Measurements from ENCODE around the gene CEL.
"Not testable (repeated sequence)": the region's sequence is repeated elsewhere in the genome, so short reads cannot be mapped to it uniquely, and the experiment has no call there.

CEL gene

DNA sequence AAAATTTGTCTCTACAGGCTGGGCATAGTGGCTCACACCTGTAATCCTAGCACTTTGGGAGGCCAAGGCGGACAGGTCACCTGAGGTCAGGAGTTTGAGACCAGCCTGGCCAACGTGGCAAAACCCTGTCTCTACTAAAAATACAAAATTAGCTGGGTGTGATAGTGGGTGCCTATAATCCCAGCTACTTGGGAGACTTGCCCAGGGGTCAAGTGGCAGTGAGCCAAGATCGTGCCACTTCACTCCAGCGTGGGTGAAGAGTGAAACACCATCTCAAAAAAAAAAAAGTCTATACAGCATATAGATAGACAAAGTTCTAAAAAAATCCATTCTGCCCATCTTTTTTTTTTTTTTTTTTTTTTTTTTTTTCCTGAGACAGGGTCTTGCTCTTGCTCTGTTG lies 32.6 kb downstream of the CEL start:
- not testable (repeated sequence) for H3K4me1 ChIP-seq (ENCODE audit: control insufficient read depth, insufficient read depth, low read length); H3K9me3 ChIP-seq (ENCODE audit: control insufficient read depth, low read length); H3K36me3 ChIP-seq (ENCODE audit: control insufficient read depth, insufficient read depth, low read length); H3K4me3 ChIP-seq (ENCODE audit: low read length); H3K27me3 ChIP-seq (ENCODE audit: control insufficient read depth, insufficient read depth, low read length); H3K9ac ChIP-seq (ENCODE audit: low read length)

GRCh38 chr9:133094842-133095393 lies 33.1 kb downstream of the CEL start:
- Histone ChIP-seq H3K9ac (ENCODE audit: low read length) (no peak overlapping the region), H3K4me1 (ENCODE audit: control insufficient read depth, insufficient read depth, low read length) (no peaks in the 10 kb centered on the region), H3K4me3 (ENCODE audit: low read length) (no peak overlapping the region), H3K36me3 (ENCODE audit: control insufficient read depth, insufficient read depth, low read length) (peaks cover 10% of the 10 kb centered on the region), H3K9me3 (ENCODE audit: control insufficient read depth, low read length) (no peaks in the 10 kb centered on the region), H3K27me3 (ENCODE audit: control insufficient read depth, insufficient read depth, low read length) (no peaks in the 10 kb centered on the region)

DNA sequence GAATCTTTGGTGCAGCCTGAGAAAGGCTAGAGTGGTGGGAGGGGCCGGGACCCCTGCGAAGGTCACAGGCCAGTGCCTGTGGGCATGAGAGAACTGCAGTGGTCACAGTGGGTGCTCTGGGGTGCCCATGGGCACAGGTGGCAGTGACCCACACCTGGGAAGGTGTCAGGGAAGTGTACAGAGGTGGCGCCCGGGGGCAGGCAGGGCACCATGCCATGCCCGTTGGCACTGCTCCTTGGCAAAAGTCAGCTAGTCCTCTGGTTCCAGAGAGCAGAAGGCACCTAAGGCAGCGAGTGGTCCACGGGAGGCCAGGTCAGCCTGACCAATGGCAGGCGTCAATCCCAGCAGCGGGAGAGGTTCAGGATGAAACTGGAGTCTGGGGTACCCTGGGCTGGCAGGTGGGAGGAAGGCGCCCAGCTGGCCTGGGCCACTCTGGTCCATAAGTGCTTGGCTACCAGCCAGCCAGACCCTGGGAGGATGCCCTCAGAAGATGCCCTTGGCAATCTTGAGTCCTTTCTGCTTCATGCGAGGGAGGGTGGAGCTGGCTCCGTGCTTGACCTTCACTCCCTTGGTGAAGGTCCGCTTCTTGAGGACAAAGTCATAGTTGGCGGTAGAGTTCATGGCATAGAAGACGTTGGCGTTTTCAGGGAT lies 36.4 kb downstream of the CEL start:
- Histone ChIP-seq H3K36me3 (ENCODE audit: control insufficient read depth, insufficient read depth, low read length) (peaks cover 33% of the 10 kb centered on the region), H3K27me3 (ENCODE audit: control insufficient read depth, insufficient read depth, low read length) (no peaks in the 10 kb centered on the region), H3K9me3 (ENCODE audit: control insufficient read depth, low read length) (no peaks in the 10 kb centered on the region), H3K4me1 (ENCODE audit: control insufficient read depth, insufficient read depth, low read length) (peaks cover 3% of the 10 kb centered on the region), H3K9ac (ENCODE audit: low read length) (no peak overlapping the region), H3K4me3 (ENCODE audit: low read length) (no peak overlapping the region)

- H3K36me3 ChIP-seq (ENCODE audit: control insufficient read depth, insufficient read depth, low read length), result peaks cover 33% of the 10 kb centered on the region
- no peaks in the 10 kb centered on the region for H3K27me3 ChIP-seq (ENCODE audit: control insufficient read depth, insufficient read depth, low read length)
- no peaks in the 10 kb centered on the region for H3K9me3 ChIP-seq (ENCODE audit: control insufficient read depth, low read length)
- H3K9ac ChIP-seq (ENCODE audit: low read length), result no peak overlapping the region
- H3K4me3 ChIP-seq (ENCODE audit: low read length), result no peak overlapping the region
- peaks cover 9% of the 10 kb centered on the region for H3K4me1 ChIP-seq (ENCODE audit: control insufficient read depth, insufficient read depth, low read length)
These were observed 37.1 kb downstream of the CEL start for GRCh38 chr9:133098871-133099270.

GRCh38 chr9:133099726-133100505 lies 38.1 kb downstream of the CEL start:
- Histone ChIP-seq H3K36me3 (ENCODE audit: control insufficient read depth, insufficient read depth, low read length) (peaks cover 33% of the 10 kb centered on the region), H3K9me3 (ENCODE audit: control insufficient read depth, low read length) (no peaks in the 10 kb centered on the region)

GRCh38 chr9:133100506-133101355 lies 39.0 kb downstream of the CEL start:
- peaks cover 36% of the 10 kb centered on the region for H3K36me3 ChIP-seq (ENCODE audit: control insufficient read depth, insufficient read depth, low read length)

More at GRCh38 chr9:133099726-133100505, 38.1 kb downstream of the CEL start:
- H3K27me3 ChIP-seq (ENCODE audit: control insufficient read depth, insufficient read depth, low read length), result no peaks in the 10 kb centered on the region
- peaks cover 9% of the 10 kb centered on the region for H3K4me1 ChIP-seq (ENCODE audit: control insufficient read depth, insufficient read depth, low read length)
- H3K4me3 ChIP-seq (ENCODE audit: low read length), result no peak overlapping the region
- H3K9ac ChIP-seq (ENCODE audit: low read length), result no peak overlapping the region

DNA sequence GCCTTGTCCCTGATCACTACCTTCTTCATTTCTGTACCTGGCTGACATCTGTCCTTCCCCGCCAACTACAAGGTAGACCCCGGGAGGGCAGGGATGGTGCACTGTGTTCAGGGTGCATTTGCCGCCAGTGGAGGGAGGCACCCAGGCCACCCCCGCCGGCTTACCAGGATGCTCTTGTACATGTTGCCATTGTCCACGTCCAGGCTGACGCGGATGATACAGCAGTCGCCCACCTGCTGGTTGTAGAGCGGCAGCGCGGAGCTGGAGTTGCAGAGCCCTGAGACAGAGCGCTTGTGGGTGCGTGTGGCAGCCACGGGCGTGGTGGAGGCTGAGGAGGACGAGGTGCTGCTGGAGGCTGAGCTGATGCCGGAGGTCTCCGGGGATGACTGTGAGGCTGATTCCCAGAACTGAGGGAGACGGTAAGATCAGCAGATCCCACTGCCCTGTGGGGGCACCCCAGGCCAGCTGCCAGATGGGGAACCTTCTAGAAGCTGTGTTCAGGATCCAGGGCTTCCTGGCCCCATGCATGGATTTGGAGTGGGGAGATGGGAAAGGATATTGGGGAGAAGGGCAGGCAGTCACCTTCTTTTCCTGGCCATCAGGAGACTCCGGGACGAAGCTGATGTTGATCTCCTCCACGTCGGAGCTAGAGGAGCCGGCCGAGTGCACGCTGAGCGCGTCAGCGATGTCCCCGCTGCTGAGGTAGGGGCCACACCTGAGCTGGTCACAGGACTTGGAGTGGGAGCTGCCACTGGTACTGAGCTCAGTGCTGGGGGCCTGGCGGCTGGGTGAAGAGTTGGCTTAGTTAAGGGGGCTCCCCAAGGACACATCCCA lies 39.8 kb downstream of the CEL start:
- Histone ChIP-seq H3K9me3 (ENCODE audit: control insufficient read depth, low read length) (no peaks in the 10 kb centered on the region), H3K27me3 (ENCODE audit: control insufficient read depth, insufficient read depth, low read length) (no peaks in the 10 kb centered on the region), H3K36me3 (ENCODE audit: control insufficient read depth, insufficient read depth, low read length) (peaks cover 36% of the 10 kb centered on the region), H3K4me3 (ENCODE audit: low read length) (no peak overlapping the region), H3K9ac (ENCODE audit: low read length) (no peak overlapping the region), H3K4me1 (ENCODE audit: control insufficient read depth, insufficient read depth, low read length) (peaks cover 9% of the 10 kb centered on the region)

More at GRCh38 chr9:133100506-133101355, 39.0 kb downstream of the CEL start:
- Histone ChIP-seq H3K9me3 (ENCODE audit: control insufficient read depth, low read length) (no peaks in the 10 kb centered on the region), H3K4me1 (ENCODE audit: control insufficient read depth, insufficient read depth, low read length) (peaks cover 9% of the 10 kb centered on the region), H3K4me3 (ENCODE audit: low read length) (no peak overlapping the region), H3K27me3 (ENCODE audit: control insufficient read depth, insufficient read depth, low read length) (no peaks in the 10 kb centered on the region), H3K9ac (ENCODE audit: low read length) (no peak overlapping the region)

GRCh38 chr9:133102190-133103021 lies 40.6 kb downstream of the CEL start:
- Histone ChIP-seq H3K9ac (ENCODE audit: low read length) (no peak overlapping the region), H3K27me3 (ENCODE audit: control insufficient read depth, insufficient read depth, low read length) (no peaks in the 10 kb centered on the region), H3K4me3 (ENCODE audit: low read length) (no peak overlapping the region), H3K9me3 (ENCODE audit: control insufficient read depth, low read length) (no peaks in the 10 kb centered on the region), H3K36me3 (ENCODE audit: control insufficient read depth, insufficient read depth, low read length) (peaks cover 42% of the 10 kb centered on the region), H3K4me1 (ENCODE audit: control insufficient read depth, insufficient read depth, low read length) (peaks cover 9% of the 10 kb centered on the region)

DNA sequence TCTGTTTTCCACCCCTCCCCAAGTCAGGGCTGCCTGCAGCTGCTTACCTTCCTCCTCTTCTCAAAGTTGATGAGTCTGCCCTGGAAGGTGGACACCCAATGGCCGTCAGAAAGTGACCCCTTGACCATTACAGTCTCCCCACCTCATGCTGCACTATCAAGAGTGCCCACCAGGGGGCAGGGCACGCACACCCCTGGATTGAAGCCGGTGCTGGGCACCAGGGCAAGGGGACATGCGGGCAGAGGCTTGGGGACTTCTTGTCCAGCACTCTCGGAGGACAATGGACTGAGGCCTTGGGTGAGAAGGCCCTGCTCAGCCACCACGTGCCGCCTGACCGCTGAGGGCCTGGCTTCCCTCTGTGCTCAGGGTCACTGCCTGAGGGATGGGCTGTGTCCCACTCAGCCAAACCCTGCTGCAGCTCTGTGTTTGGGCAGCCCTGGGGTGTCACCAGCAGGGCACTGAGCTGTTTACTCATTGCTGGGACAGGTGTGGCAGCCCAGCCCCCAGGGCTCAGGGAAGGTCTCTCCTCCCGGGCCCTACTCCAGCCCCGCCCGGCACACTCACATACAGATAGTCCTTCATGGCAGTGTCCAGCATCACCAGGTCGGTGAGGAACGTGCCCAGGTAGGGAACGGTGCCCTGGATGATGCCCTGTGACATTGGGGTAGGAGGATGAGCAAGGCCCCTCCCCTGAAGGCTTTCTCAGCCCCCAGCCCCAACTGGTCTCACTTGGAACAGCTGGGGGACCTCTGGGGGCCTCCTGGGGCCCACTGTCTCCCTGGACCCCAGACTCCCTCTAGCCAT lies 41.6 kb downstream of the CEL start:
- Histone ChIP-seq H3K4me1 (ENCODE audit: control insufficient read depth, insufficient read depth, low read length) (peaks cover 9% of the 10 kb centered on the region), H3K9me3 (ENCODE audit: control insufficient read depth, low read length) (no peaks in the 10 kb centered on the region), H3K9ac (ENCODE audit: low read length) (no peak overlapping the region), H3K36me3 (ENCODE audit: control insufficient read depth, insufficient read depth, low read length) (peaks cover 42% of the 10 kb centered on the region), H3K4me3 (ENCODE audit: low read length) (no peak overlapping the region), H3K27me3 (ENCODE audit: control insufficient read depth, insufficient read depth, low read length) (no peaks in the 10 kb centered on the region)

DNA sequence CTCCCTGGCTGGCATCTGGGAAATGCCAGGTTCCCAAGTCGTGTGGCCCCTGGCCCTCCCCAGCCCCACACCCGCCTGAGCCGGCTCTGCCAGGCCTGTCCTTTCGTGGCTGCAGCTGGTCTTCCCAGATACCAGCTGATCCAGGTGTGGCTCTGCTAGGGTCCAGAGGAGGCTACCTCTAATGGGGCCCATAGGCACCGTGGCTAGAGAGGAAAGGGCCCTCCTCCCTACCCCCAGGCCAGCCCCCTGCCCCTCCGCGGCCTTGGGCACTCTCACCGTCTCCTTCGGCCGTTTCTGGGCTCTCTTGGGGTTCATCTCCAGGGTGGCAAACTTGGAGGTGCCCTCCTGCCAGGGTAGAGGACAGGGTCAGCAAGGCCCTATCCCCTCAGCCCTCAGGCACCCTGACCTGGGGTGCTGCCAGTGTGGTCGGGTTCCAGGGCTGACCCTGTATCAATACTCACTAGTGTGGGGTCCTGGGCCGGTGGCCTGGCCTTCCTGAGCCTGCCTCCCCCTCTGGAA lies 42.3 kb downstream of the CEL start:
- H3K4me3 ChIP-seq (ENCODE audit: low read length), result no peak overlapping the region
- no peaks in the 10 kb centered on the region for H3K9me3 ChIP-seq (ENCODE audit: control insufficient read depth, low read length)
- peaks cover 9% of the 10 kb centered on the region for H3K4me1 ChIP-seq (ENCODE audit: control insufficient read depth, insufficient read depth, low read length)
- no peaks in the 10 kb centered on the region for H3K27me3 ChIP-seq (ENCODE audit: control insufficient read depth, insufficient read depth, low read length)
- no peak overlapping the region for H3K9ac ChIP-seq (ENCODE audit: low read length)
- H3K36me3 ChIP-seq (ENCODE audit: control insufficient read depth, insufficient read depth, low read length), result peaks cover 42% of the 10 kb centered on the region
